HepG2 (cell line): ENCODE results near the gene NOTCH3. TPM values are rescaled to one million over a fixed set of nuclear protein-coding genes. Genes with fewer than 3 reads are reported as not detected.

Experiments
- ATAC-seq: fragments of 200-7000 bp; cut with Tn5 transposase; 3 replicates; pipeline ENCODE4 v1.9.1; 2020; ENCODE audit warnings: mild to moderate bottlenecking, moderate library complexity
- BruUV-seq: library from RNA; stranded (reverse); fragments of 400-500 nt; replicated peaks from 2 replicates; lab custom pipeline; 2021; lab: Mats Ljungman, UMichigan
- CTCF ChIA-PET: fragments of 300-600 bp; formaldehyde crosslinking; extraction: SDS; loops from one replicate; lab custom pipeline; 2021; ENCODE audit warnings: low total read pairs, inconsistent platforms, low intra/inter-chr PET ratio; lab: Yijun Ruan, JAX
- POLR2A ChIA-PET: fragments of 350-600 bp; sonication (Branson Sonifier 250); formaldehyde crosslinking; loops from one replicate; lab custom pipeline; 2020; ENCODE audit warnings: antibody characterized with exemption, inconsistent platforms; lab: Yijun Ruan, JAX
- DNase-seq: peaks from one replicate; pipeline ENCODE4 v3.0.0-alpha.2; 2015; ENCODE audit warnings: low spot score
- FAIRE-seq: peaks from 3 replicates; lab custom pipeline; 2011; peaks lifted over from hg19 to GRCh38; lab: Jason Lieb, UNC
- H2AFZ ChIP-seq: one replicate; pipeline ENCODE4 v1.6.1; 2011; ENCODE audit warnings: low read length, inconsistent platforms
- H3K27ac ChIP-seq: fragments of 300-600 bp; 3 replicates; pipeline ENCODE4 v1.8.0; 2011; ENCODE audit warnings: mixed run types, mild to moderate bottlenecking, mixed read lengths, low read length, inconsistent platforms; ENCODE audit not compliant: insufficient read depth; ENCODE audit errors: extremely low read length
- H3K27me3 ChIP-seq, 2 experiments: fragments of 200-600 bp in 1 of 2; 2 replicates in 1 of 2; 3 replicates in 1 of 2; pipeline versions ENCODE4 v1.6.0 to v1.8.0; 2011; ENCODE audit warnings: low read length in 2 of 2, mild to moderate bottlenecking in 2 of 2, moderate library complexity in 2 of 2, inconsistent platforms in 1 of 2; ENCODE audit not compliant: insufficient read depth in 2 of 2, control insufficient read depth in 1 of 2
- H3K36me3 ChIP-seq, 2 experiments: fragments of 200-600 bp in 1 of 2; replicated peaks in 1 of 2; 2 replicates in 1 of 2; 3 replicates in 1 of 2; pipeline versions ENCODE4 v1.5.1 to v1.8.0; 2011; ENCODE audit warnings: low read length in 2 of 2, inconsistent platforms in 1 of 2; ENCODE audit not compliant: insufficient read depth in 2 of 2, control insufficient read depth in 1 of 2
- H3K4me1 ChIP-seq: 2 replicates; pipeline ENCODE4 v1.5.1; 2012; ENCODE audit warnings: low read length, inconsistent platforms; ENCODE audit not compliant: insufficient read depth
- H3K4me2 ChIP-seq: 2 replicates; pipeline ENCODE4 v1.6.0; 2011; ENCODE audit warnings: low read depth, low read length, inconsistent platforms
- H3K4me3 ChIP-seq, 3 experiments: fragments of 200-600 bp in 1 of 3; sonication (generic), shearing (Covaris generic) in 1 of 3; replicated peaks in 1 of 3; 2 replicates each; pipeline ENCODE4 v1.5.1; 2011 to 2016; ENCODE audit warnings: low read length in 3 of 3, inconsistent platforms in 2 of 3, low read depth in 2 of 3, mild to moderate bottlenecking in 2 of 3, control low read depth in 1 of 3, mixed read lengths in 1 of 3; ENCODE audit not compliant: insufficient read depth in 1 of 3
- H3K79me2 ChIP-seq: one replicate; pipeline ENCODE4 v1.6.1; 2011; ENCODE audit warnings: low read length, inconsistent platforms; ENCODE audit not compliant: insufficient read depth
- H3K9ac ChIP-seq: 2 replicates; pipeline ENCODE4 v1.6.0; 2011; ENCODE audit warnings: mild to moderate bottlenecking, low read depth, low read length, inconsistent platforms; ENCODE audit not compliant: insufficient read depth
- H3K9me3 ChIP-seq: 2 replicates; pipeline ENCODE4 v1.5.1; 2012; ENCODE audit warnings: mild to moderate bottlenecking, low read length
- H4K20me1 ChIP-seq: 2 replicates; pipeline ENCODE4 v1.6.0; 2011; ENCODE audit warnings: inconsistent platforms, mild to moderate bottlenecking, low read length, moderate library complexity; ENCODE audit not compliant: insufficient read depth
- DR1 ChIP-seq: sonication (generic); formaldehyde crosslinking; IDR thresholded peaks from 2 replicates; pipeline ENCODE4 v1.8.0; 2021; ENCODE audit warnings: mild to moderate bottlenecking, missing genetic modification reagents, inconsistent platforms
- FOSL2 ChIP-seq: sonication (generic); formaldehyde crosslinking; IDR thresholded peaks from 2 replicates; pipeline ENCODE4 v1.4.0; 2020; ENCODE audit warnings: missing genetic modification reagents
- KDM1A ChIP-seq: IDR thresholded peaks from 2 replicates; pipeline ENCODE4 v1.6.1; 2016; ENCODE audit warnings: missing compliant biosample characterization
- MEIS2 ChIP-seq: sonication (generic); formaldehyde crosslinking; IDR thresholded peaks from 2 replicates; pipeline ENCODE4 v1.9.0; 2021; ENCODE audit warnings: mild to moderate bottlenecking, missing genetic modification reagents
- NFE2L2 ChIP-seq: fragments of 150-350 bp; IDR thresholded peaks from 2 replicates; pipeline ENCODE4 v1.6.1; 2014; ENCODE audit warnings: low read length
- SRSF1 ChIP-seq: fragments of 200-400 bp; formaldehyde crosslinking; optimal IDR thresholded peaks from 2 replicates; pipeline ENCODE3; 2017; ENCODE audit warnings: mild to moderate bottlenecking, low read depth, low read length, moderate library complexity
- STAT5B ChIP-seq: sonication (generic); formaldehyde crosslinking; IDR thresholded peaks from 2 replicates; pipeline ENCODE4 v1.4.0; 2020; ENCODE audit warnings: missing genetic modification reagents
- ZNF232 ChIP-seq: sonication (generic); formaldehyde crosslinking; IDR thresholded peaks from 2 replicates; pipeline ENCODE4 v1.4.0; 2020; ENCODE audit warnings: missing genetic modification reagents, borderline replicate concordance
- ZNF564 ChIP-seq: sonication (generic); formaldehyde crosslinking; IDR thresholded peaks from 2 replicates; pipeline ENCODE4 v1.8.1; 2023; ENCODE audit warnings: mild to moderate bottlenecking, missing genetic modification reagents
- WGBS: methylation state at CpG from one replicate; pipeline ENCODE4 v1.1.6; 2017; ENCODE audit warnings: low lambda C conversion rate; 5-methylcytosine and 5-hydroxymethylcytosine counted together
- in situ Hi-C: cut with HindIII; loops from 2 replicates; pipeline ENCODE4 v1.10.0; 2017; ENCODE audit warnings: low pct_unique_long_range_greater_than_20kb; ENCODE audit not compliant: extremely low pct_ligation_motif_present
- intact Hi-C: fragments of 100-400 bp; cut with micrococcal nuclease; formaldehyde crosslinking; loops from one replicate; pipeline ENCODE4 v1.10.0; 2022; ENCODE audit not compliant: unreplicated experiment
- polyA plus RNA-seq, 8 experiments: library from polyadenylated mRNA; depleted of rRNA in 3 of 8; stranded (reverse) in 7 of 8; unstranded in 1 of 8; fragments of >200 nt; fragmentation: Illumina TruSeq in 4 of 8; extraction: Trizol in 4 of 8; gene quantifications; 2 replicates each; pipeline versions ENCODE4 v1.2.1 to v1.2.3, GENCODE V29; 2011 to 2016; ENCODE audit warnings: low read depth in 4 of 8, missing spikeins in 1 of 8, mixed read lengths in 1 of 8; ENCODE audit not compliant: insufficient read depth in 1 of 8
- total RNA-seq, 5 experiments: library from RNA; depleted of rRNA; stranded (reverse); fragments of >200 nt; fragmentation: Illumina TruSeq; extraction: Trizol; gene quantifications; 2 replicates each; pipeline ENCODE4 v1.2.3, GENCODE V29; 2016; ENCODE audit warnings: low read depth in 1 of 5
- TF ChIP-seq, protein P1 (sequence below): IDR thresholded peaks from 2 replicates; pipeline ENCODE4 v1.6.1; 2016; ENCODE audit warnings: mild to moderate bottlenecking

Gene NOTCH3
- total and polyA plus RNA-seq, 2 of the 13 experiments (the other 11 are each of a cell fraction or from before 2014, with no cell fraction given): 0.09 to 0.28 TPM

DNA sequence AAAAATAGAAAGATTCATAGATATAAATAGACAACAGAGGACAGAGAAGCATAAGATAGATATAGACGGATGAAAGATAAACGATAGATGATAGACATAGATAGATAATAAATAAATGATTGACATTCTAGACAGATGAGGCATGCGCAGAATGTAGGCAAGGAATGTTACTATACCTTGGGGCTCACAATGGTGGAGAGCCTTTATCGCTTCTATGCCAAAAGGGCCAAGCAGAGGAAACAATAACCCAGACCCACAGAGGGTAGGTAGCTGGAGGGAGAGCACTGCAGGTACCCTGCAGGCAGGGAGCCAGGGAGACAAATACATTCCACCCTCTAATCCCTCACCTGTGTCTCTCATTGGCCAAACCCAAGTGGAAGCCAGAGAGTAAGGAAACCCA, 44.4 kb downstream of the NOTCH3 start (continued):
- no peak for TF ChIP-seq DR1
- no peak for TF ChIP-seq ZNF232 (CRISPR knock-in tag)
- no peak for TF ChIP-seq KDM1A (CRISPR knock-in tag)
- TF ChIP-seq ZNF564 (CRISPR knock-in tag): no peak
- no peak for TF ChIP-seq NFE2L2
- TF ChIP-seq MEIS2 (CRISPR knock-in tag): no peak
- TF ChIP-seq SRSF1: no peak

DNA sequence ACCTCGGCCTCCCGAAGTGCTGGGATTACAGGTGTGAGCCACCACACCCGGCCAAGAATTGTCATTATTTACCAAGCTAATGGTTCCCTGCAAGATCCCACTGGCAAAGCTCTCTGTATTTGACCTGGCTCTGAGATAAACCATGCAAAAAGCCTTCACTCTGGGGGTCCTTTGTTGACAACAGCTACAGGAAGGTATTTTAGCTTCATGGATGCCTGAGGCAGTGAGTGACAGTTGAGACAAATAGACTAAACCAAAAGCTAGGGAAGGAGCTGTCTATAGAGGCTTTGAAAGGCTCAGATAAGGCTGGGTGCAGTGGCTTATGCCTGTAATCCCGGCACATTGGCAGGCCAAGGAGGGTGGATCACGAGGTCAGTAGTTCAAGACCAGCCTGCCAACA, 45.5 kb downstream of the NOTCH3 start:
- Histone ChIP-seq H3K36me3 (no peaks in the 10 kb centered on the region), H3K27me3 (peaks cover 0 to 2% of the 10 kb centered on the region in 2 experiments; a peak in 2 of 5 replicates), H3K9ac (no peak overlapping the region), H4K20me1 (no peaks in the 10 kb centered on the region), H3K27ac (no peak overlapping the region), H3K4me3 (no peak overlapping the region), H3K4me2 (no peak overlapping the region), H3K79me2 (no peaks in the 10 kb centered on the region), H2AFZ (no peak overlapping the region), H3K9me3 (peaks cover 8% of the 10 kb centered on the region), H3K4me1 (no peaks in the 10 kb centered on the region)
- BruUV-seq: no TSS peak
- in situ Hi-C loops (no loop called here), intact Hi-C loops (no loop called here)
- DNase-seq (no peak), FAIRE-seq (no peak), ATAC-seq (no peak)
- ChIA-PET CTCF (no interaction called here), POLR2A (no interaction called here)
- TF ChIP-seq FOSL2 (CRISPR knock-in tag) (no peak), STAT5B (CRISPR knock-in tag) (no peak)
- TF ChIP-seq, protein P1, sequence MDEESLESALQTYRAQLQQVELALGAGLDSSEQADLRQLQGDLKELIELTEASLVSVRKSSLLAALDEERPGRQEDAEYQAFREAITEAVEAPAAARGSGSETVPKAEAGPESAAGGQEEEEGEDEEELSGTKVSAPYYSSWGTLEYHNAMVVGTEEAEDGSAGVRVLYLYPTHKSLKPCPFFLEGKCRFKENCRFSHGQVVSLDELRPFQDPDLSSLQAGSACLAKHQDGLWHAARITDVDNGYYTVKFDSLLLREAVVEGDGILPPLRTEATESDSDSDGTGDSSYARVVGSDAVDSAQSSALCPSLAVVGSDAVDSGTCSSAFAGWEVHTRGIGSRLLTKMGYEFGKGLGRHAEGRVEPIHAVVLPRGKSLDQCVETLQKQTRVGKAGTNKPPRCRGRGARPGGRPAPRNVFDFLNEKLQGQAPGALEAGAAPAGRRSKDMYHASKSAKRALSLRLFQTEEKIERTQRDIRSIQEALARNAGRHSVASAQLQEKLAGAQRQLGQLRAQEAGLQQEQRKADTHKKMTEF: no peak
- 18% methylated on average over 4 of the region's 5 CpGs for WGBS
